GM12873 (cell line): Measurements from ENCODE around the gene CATSPERD.

Experiments used
- TF ChIP-seq, protein P1 (sequence below): IDR thresholded peaks from 2 replicates; pipeline ENCODE4 v1.5.1; 2012; ENCODE audit warnings: low read depth, mild to moderate bottlenecking, moderate library complexity, low read length, control low read depth; ENCODE audit not compliant: insufficient read depth; ENCODE audit errors: missing control alignments

CATSPERD gene

DNA sequence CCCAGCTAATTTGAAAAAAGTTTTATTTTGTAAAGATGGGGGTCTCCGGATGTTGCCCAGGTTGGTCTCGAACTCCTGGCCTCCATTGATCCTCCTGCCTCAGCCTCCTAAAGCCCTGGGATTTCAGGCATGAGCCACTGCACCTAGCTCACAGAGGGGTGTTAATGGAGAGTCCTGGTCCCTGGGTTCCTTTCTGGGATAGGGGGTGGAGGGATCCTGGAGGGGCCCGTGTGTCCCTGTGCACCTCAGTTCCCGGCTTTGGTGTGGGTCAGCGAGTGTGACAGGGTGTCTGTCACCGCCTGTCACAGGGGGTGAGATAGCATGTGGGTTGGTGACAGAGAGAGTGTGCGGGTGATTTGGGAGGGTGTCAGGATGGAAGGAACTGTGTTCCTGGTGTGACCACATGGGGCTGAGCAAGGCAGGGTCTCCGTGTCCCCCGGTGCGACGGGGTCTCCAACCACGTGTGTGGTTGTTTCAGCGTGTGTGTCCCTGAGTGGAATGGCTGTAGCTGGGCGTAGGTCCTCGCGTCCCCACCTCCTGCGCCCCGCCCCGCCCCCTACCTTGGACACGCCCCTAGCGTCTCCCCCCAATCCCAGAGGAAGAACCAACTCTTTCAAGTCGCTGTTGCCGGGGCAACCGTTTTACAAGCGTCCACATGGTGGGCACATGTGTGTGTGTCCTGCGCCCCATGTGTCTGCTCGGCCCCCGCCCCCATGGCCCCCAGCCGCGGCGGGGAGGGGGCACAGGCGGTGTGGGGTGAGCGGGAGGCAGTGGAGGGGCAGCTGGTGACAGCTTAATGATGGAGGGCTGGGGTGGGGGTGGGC, 81.6 kb downstream of the CATSPERD start:
- TF ChIP-seq, protein P1, sequence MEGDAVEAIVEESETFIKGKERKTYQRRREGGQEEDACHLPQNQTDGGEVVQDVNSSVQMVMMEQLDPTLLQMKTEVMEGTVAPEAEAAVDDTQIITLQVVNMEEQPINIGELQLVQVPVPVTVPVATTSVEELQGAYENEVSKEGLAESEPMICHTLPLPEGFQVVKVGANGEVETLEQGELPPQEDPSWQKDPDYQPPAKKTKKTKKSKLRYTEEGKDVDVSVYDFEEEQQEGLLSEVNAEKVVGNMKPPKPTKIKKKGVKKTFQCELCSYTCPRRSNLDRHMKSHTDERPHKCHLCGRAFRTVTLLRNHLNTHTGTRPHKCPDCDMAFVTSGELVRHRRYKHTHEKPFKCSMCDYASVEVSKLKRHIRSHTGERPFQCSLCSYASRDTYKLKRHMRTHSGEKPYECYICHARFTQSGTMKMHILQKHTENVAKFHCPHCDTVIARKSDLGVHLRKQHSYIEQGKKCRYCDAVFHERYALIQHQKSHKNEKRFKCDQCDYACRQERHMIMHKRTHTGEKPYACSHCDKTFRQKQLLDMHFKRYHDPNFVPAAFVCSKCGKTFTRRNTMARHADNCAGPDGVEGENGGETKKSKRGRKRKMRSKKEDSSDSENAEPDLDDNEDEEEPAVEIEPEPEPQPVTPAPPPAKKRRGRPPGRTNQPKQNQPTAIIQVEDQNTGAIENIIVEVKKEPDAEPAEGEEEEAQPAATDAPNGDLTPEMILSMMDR: no peak

DNA sequence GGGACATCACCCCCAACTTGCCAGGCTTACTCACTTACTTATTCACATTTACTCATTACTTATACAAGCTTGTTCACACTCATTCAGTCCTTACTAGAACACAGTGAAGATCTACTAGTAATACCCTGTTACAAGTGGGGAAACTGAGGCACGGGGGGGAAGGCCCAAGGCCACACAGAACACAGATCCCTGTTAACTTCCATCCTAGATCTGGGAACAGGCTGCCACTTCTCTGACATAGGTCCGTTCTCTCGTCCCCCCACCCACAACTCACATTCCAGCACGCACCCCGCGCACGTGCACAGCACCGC, 83.0 kb downstream of the CATSPERD start:
- TF ChIP-seq, protein P1: no peak

DNA sequence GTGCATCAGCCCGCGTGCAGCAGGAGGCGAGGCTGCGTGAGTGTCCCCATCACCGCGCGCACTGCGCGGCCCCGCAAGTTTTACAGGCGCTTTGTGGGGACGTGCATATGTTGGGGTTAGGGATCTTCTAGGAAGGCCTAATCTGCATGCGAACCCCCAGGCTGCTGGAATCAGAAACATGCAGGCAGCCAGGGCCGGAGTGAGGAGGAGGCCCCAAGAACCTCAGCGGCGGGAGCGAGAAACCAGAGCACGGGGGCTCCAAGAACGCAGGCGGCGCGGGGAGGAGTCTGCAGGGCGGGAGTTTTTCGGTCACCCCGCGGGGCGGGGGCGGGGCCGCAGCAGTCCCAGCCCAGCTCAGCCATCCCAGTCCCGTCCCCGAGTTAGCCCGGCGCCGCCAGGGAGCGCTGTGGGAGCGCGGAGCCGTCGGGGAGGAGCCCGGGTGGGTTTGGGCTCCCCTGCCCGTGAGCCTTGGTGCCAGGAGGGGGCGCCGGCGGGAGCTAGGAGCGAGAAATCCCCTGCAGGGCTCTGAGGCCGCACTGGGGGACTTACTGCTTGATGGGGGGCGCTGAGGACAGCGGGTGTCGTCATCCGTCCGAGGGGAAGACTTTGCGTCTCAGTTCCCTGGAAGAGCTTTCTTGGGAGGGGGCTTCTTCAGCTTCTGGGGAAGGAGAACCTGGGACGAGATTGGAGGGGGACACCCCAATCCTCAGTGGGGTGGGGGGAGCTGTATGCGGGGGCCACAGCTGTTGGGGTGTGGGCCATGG, 83.5 kb downstream of the CATSPERD start:
- TF ChIP-seq, protein P1: peak; percentile 92

DNA sequence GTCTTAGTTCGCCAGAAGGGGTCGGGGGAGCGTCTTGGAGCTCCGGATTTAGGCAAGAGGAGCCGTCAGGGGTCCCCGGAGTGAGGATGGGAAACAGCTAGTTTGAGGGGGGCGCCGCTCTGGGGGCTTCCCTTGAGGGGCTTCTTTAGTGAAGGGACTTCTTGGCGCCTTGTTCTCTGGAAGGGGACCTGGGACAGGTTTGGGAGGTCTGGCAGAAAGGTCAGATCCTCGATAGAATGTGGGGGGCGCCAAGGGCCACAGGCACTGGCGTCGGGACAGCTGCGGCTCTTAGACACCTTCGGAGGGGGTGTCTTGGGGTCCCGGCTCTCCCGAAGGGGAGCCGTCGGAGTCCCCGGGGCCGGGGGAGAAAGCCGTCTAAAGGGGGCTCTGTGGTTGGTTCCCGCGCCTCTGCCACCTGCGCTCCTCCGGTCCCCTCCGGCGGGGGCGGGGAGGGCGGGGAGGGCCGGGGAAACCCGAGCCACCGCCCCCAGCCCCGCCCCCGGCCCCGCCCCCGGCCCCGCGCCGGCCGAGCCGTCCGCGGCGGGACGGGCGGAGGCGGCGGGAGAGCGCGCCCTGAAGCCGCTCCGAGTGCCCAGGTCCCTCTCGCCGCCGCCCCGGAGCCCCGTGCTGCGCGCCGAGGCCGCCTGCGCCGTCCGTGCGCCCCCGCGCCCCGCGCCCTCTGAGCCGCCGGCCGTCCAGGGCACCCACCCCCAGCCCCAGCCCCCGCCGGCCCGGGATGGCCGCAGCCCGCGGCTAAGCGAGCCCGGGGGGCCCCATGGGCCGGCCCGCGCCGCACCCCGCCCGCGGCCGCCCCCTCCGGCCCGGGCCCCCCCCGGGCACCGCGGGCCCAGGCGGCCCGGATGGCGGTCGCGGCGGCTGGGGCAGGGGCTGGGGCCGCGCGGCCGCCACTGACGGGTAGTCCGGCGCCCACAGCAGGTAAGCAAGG, 84.4 kb downstream of the CATSPERD start, which contains the start of gene NRTN:
NRTN (plus strand) TSS at position 552 of the 946 bp plus-strand sequence. CDS start 19,099 bp downstream, outside the sequence.
- TF ChIP-seq, protein P1: no peak

DNA sequence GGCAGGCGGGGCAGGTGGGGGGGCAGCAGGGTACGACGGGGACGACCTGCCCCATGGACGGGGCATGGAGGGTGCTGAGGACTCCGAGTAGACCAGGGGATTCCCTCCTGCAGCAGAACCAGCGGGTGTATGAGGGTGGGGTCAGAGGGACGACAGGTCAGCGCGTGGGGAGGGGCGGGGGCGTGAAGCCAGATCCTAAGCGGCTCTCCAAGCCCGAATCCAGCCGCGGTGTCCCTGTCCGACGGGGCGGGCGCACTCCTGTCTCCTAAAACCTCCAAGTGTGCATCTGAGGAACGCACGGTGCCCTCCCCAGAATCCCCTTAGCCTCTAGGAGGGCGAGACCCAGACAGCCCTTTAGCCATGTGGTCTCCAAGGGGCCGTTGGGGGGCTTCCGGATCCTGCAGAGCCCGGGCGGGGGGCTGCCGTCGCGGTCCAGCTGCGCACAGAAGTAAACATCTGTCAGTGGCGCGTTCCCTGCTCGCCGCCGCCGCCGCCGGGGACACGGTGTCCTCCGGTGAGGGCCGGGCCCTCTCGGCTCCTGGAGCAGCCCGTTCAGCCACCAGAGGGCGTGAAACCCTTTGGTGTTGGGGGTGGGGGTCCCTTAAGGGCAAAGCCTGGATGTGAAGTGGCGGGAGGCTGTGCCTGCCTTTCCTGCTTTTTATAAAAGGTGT, 85.2 kb downstream of the CATSPERD start:
- TF ChIP-seq, protein P1: peak; percentile 51

DNA sequence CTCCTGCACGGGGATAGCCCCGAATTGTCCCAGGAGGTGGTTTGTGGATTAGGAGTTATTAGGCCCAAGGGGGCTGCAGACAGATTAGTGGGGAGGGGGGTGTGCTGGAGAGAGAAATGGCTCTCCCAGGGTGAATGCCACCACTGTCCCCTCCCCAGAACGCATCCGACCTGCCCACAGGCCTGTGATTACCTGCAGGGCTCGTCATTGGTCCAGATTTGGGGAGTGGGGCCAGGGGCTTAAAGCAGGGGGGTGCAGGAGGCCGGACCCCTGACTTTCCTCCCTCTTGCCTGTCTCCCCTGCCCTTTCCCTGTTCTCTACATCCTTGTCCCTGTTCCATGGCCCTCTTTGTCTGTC, 85.7 kb downstream of the CATSPERD start:
- TF ChIP-seq, protein P1: no peak
